ENCODE data around the gene CRACDL.

DNA sequence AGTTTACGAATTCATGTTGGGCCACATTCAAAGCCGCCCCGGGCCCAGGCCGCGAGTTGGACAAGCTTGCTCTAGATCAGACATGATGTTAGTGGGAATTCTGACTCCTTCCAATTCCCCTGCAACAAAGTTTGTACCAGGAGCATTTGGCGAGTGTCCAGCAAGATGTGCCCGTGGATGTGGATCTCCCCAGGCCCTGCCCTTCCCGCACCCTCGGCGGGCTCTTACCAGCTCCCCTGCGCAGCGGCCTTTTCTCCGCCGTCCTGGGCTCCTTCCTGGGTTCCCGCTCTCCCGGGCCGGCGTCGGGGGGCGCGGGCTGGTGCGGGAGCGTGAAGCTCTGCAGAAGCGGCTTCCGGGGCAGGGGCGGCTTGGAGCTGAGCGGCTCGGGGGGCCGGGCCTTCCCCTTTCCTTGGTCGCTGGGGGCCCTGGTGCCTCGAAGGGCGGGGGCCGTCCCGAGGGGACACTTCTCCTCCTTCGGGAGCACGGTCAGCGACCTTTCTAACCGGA, 114.3 kb downstream of the CRACDL start:
- no peak for TF ChIP-seq POLR2A (IDR thresholded peaks at IDR 0.05)
- TF ChIP-seq, protein P1, sequence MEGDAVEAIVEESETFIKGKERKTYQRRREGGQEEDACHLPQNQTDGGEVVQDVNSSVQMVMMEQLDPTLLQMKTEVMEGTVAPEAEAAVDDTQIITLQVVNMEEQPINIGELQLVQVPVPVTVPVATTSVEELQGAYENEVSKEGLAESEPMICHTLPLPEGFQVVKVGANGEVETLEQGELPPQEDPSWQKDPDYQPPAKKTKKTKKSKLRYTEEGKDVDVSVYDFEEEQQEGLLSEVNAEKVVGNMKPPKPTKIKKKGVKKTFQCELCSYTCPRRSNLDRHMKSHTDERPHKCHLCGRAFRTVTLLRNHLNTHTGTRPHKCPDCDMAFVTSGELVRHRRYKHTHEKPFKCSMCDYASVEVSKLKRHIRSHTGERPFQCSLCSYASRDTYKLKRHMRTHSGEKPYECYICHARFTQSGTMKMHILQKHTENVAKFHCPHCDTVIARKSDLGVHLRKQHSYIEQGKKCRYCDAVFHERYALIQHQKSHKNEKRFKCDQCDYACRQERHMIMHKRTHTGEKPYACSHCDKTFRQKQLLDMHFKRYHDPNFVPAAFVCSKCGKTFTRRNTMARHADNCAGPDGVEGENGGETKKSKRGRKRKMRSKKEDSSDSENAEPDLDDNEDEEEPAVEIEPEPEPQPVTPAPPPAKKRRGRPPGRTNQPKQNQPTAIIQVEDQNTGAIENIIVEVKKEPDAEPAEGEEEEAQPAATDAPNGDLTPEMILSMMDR (IDR thresholded peaks at IDR 0.05): no peak
- no peak for TF ChIP-seq EP300 (IDR thresholded peaks at IDR 0.05)
- no peak for TF ChIP-seq POLR2AphosphoS5 (IDR thresholded peaks at IDR 0.05)
